A673 (cell line): Measurements from ENCODE around the gene HEXIM1. TPM values are rescaled to one million over a fixed set of nuclear protein-coding genes. Genes with fewer than 3 reads are reported as not detected.

Experiments
- BruUV-seq: library from RNA; stranded (reverse); fragments of 400-500 nt; replicated peaks from 2 replicates; lab custom pipeline; 2021; lab: Mats Ljungman, UMichigan
- CTCF ChIA-PET: fragments of 300-600 bp; sonication (Branson Sonifier 250); formaldehyde crosslinking; loops from one replicate; lab custom pipeline; 2022; ENCODE audit warnings: antibody characterized with exemption; lab: Charles Lee
- POLR2A ChIA-PET: fragments of 300-600 bp; sonication (Branson Sonifier 250); formaldehyde crosslinking; loops from one replicate; lab custom pipeline; 2022; ENCODE audit warnings: antibody characterized with exemption; ENCODE audit not compliant: low non-redundant PET; lab: Charles Lee
- DNase-seq: peaks from one replicate; pipeline ENCODE4 v3.0.0-alpha.2; 2015; ENCODE audit warnings: low spot score
- H3K27ac ChIP-seq: fragments of 200-600 bp; sonication (generic); 2 replicates; pipeline ENCODE4 v1.5.1; 2016; ENCODE audit warnings: mixed run types, low read depth, mild to moderate bottlenecking, mixed read lengths, antibody characterized with exemption, low read length; ENCODE audit not compliant: poor library complexity, severe bottlenecking
- H3K27me3 ChIP-seq: fragments of 200-600 bp; sonication (generic); replicated peaks from 2 replicates; pipeline ENCODE4 v1.6.1; 2017; ENCODE audit warnings: mixed run types, low read depth, mild to moderate bottlenecking, mixed read lengths, antibody characterized with exemption, low read length; ENCODE audit not compliant: insufficient read depth, poor library complexity
- H3K36me3 ChIP-seq: fragments of 200-600 bp; sonication (generic); 2 replicates; pipeline ENCODE4 v1.6.1; 2016; ENCODE audit warnings: mixed run types, mild to moderate bottlenecking, mixed read lengths, antibody characterized with exemption, low read length; ENCODE audit not compliant: insufficient read depth, poor library complexity, severe bottlenecking
- H3K4me1 ChIP-seq: fragments of 200-600 bp; sonication (generic); 2 replicates; pipeline ENCODE4 v1.6.1; 2017; ENCODE audit warnings: mixed run types, mild to moderate bottlenecking, mixed read lengths, antibody characterized with exemption, low read length; ENCODE audit not compliant: insufficient read depth, poor library complexity, severe bottlenecking
- H3K4me3 ChIP-seq: fragments of 200-600 bp; sonication (generic); 2 replicates; pipeline ENCODE4 v1.5.1; 2016; ENCODE audit warnings: low read depth, mixed run types, mild to moderate bottlenecking, mixed read lengths, low read length; ENCODE audit not compliant: poor library complexity, severe bottlenecking
- H3K9me3 ChIP-seq: fragments of 200-600 bp; sonication (generic); 2 replicates; pipeline ENCODE4 v1.6.1; 2016; ENCODE audit warnings: mixed run types, low read depth, mild to moderate bottlenecking, mixed read lengths, antibody characterized with exemption, low read length; ENCODE audit not compliant: poor library complexity, severe bottlenecking
- CTCF ChIP-seq: fragments of 300-800, 200-600 bp; sonication (generic); conservative IDR thresholded peaks from 2 replicates; pipeline ENCODE4 v1.5.1; 2017; ENCODE audit warnings: low read depth, mild to moderate bottlenecking, antibody characterized with exemption, low read length, moderate library complexity, mixed read lengths
- EZH2 ChIP-seq: fragments of 200-600 bp; sonication (generic); IDR thresholded peaks from 2 replicates; pipeline ENCODE4 v1.6.1; 2017; ENCODE audit warnings: borderline replicate concordance, low read depth, mild to moderate bottlenecking, mixed read lengths, antibody characterized with exemption, low read length; ENCODE audit not compliant: poor library complexity, severe bottlenecking
- intact Hi-C: fragments of 100-400 bp; cut with micrococcal nuclease; formaldehyde crosslinking; loops from one replicate; pipeline ENCODE4 v1.10.0; 2022; ENCODE audit not compliant: unreplicated experiment
- total RNA-seq: library from RNA; stranded (reverse); gene quantifications from 2 replicates; pipeline ENCODE4 v1.2.3, GENCODE V29; 2021

The HEXIM1 gene
- total RNA-seq, 1 experiment from 2014 or later, result 21.2 TPM

GRCh38 chr17:45117848-45118646 lies 30.2 kb upstream of the HEXIM1 start:
- H3K4me3 ChIP-seq, result no peak overlapping the region
- intact Hi-C loops, result no loop called here
- no peaks in the 10 kb centered on the region for H3K9me3 ChIP-seq
- BruUV-seq, result no TSS peak
- TF ChIP-seq CTCF, result no peak
- TF ChIP-seq EZH2, result no peak
- ChIA-PET CTCF (no interaction called here), POLR2A (no interaction called here)
- no peak overlapping the region for H3K27ac ChIP-seq
- no peaks in the 10 kb centered on the region for H3K36me3 ChIP-seq
- no peak for DNase-seq
- H3K4me1 ChIP-seq, result no peaks in the 10 kb centered on the region
- no peaks in the 10 kb centered on the region for H3K27me3 ChIP-seq

- ChIA-PET POLR2A (no interaction called here), CTCF (no interaction called here)
- Histone ChIP-seq H3K27me3 (no peaks in the 10 kb centered on the region), H3K4me1 (no peaks in the 10 kb centered on the region), H3K4me3 (no peak overlapping the region), H3K9me3 (no peaks in the 10 kb centered on the region), H3K36me3 (no peaks in the 10 kb centered on the region), H3K27ac (no peak overlapping the region)
- TF ChIP-seq EZH2 (no peak), CTCF (no peak)
- DNase-seq, result no peak
- intact Hi-C loops, result no loop called here
- BruUV-seq, result no TSS peak
These were observed 29.6 kb upstream of the HEXIM1 start for GRCh38 chr17:45118691-45119090.

GRCh38 chr17:45119964-45120363 lies 28.3 kb upstream of the HEXIM1 start:
- Histone ChIP-seq H3K27ac (no peak overlapping the region), H3K4me1 (no peaks in the 10 kb centered on the region), H3K36me3 (no peaks in the 10 kb centered on the region), H3K4me3 (no peak overlapping the region), H3K27me3 (no peaks in the 10 kb centered on the region), H3K9me3 (no peaks in the 10 kb centered on the region)
- TF ChIP-seq EZH2 (no peak), CTCF (no peak)
- CTCF ChIA-PET, result no interaction called here
- no peak for DNase-seq
- POLR2A ChIA-PET, result no interaction called here
- BruUV-seq, result no TSS peak
- intact Hi-C loops, result no loop called here
